ENCODE measurements around the gene ZCCHC8. TPM values are rescaled to one million over a fixed set of nuclear protein-coding genes. Genes with fewer than 3 reads are reported as not detected.

The ZCCHC8 gene
- total and polyA plus RNA-seq, 2 donors (not counting 1 experiment from before 2014, with no cell fraction given), result 30.0 to 56.2 TPM

GRCh38 chr12:122421821-122422729, 78.7 kb downstream of the ZCCHC8 start, which contains the start of gene CLIP1:
Gene CLIP1 (minus strand): TSS chr12:122422669. CDS start chr12:122380452, 42,217 bp downstream.
- peak within 1 kb of the TSS; percentile 84 for H2AFZ ChIP-seq (ENCODE audit: insufficient read depth, low read depth, low read length, poor library complexity, severe bottlenecking)
- ChIA-PET POLR2A (interaction anchor here (0.6 to 1.0 kb wide), 3 partner anchors 10 to 413 kb away, joined by 3 to 6 read pairs (median 5); no protein-coding TSS in a partner anchor), CTCF (interaction anchor here (0.5 to 6.7 kb wide), 9 partner anchors 8 to 117 kb away, joined by 3 to 65 read pairs (median 4); no protein-coding TSS in a partner anchor)
- H3K9me3 ChIP-seq (ENCODE audit: control extremely low read depth in 1 of 3, control insufficient read depth in 2 of 3, insufficient read depth in 1 of 3, low read length in 2 of 3), result no peaks in the 10 kb centered on the region
- Mint-ChIP-seq H3K4me3 (peak within 1 kb of the TSS; percentile 90), H3K27ac (peak within 1 kb of the TSS; percentile 89), H3K27me3 (no peaks in the 10 kb centered on the region), H3K4me1 (peaks cover 40% of the 10 kb centered on the region), H3K9me3 (ENCODE audit: insufficient read depth) (no peaks in the 10 kb centered on the region)
- no peaks in the 10 kb centered on the region for H3K27me3 ChIP-seq (replicated peaks in 1 of 4; ENCODE audit: control extremely low read depth in 1 of 4, control insufficient read depth in 3 of 4, insufficient read depth in 4 of 4, low read length in 3 of 4)
- peak within 1 kb of the TSS; percentile 78 for H3K9ac ChIP-seq (ENCODE audit: low read length)
- H3K4me1 ChIP-seq (ENCODE audit: control insufficient read depth in 2 of 2, insufficient read depth in 2 of 2, low read length in 2 of 2), result peaks cover 26 to 40% of the 10 kb centered on the region in 2 donors
- ATAC-seq (ENCODE audit: low read depth) (peak; percentile 66), DNase-seq (peak; percentile 79)
- intact Hi-C loops (cut with micrococcal nuclease), result loop anchor here (1.0 to 5.0 kb wide), 6 partner anchors 9 to 1025 kb away; no protein-coding TSS in a partner anchor
- peak within 1 kb of the TSS; percentile 71 to 87 (median 82) for H3K4me3 ChIP-seq (ENCODE audit: control extremely low read depth in 1 of 5, extremely low read depth in 1 of 5, insufficient read depth in 1 of 5, low read depth in 2 of 5, low read length in 4 of 5)
- TF ChIP-seq CTCF (IDR thresholded peaks at IDR 0.05) (peak; percentile 64), EZH2 (IDR thresholded peaks at IDR 0.05; ENCODE audit: borderline replicate concordance, insufficient read depth, low read depth, low read length, poor library complexity, severe bottlenecking) (no peak)
- under 1% methylated on average over 118 of the region's 118 CpGs for WGBS (ENCODE audit: insufficient coverage)
- H3K36me3 ChIP-seq (replicated peaks in 1 of 2; ENCODE audit: control extremely low read depth in 1 of 2, control insufficient read depth in 1 of 2, extremely low read depth in 1 of 2, insufficient read depth in 2 of 2, low read length in 1 of 2), result no peaks in the 10 kb centered on the region
- peaks cover 45% of the 10 kb centered on the region for H3K79me2 ChIP-seq (ENCODE audit: control insufficient read depth, insufficient read depth, low read length)
- H3K4me2 ChIP-seq (replicated peaks; ENCODE audit: low read depth, low read length, poor library complexity, severe bottlenecking), result peak within 1 kb of the TSS; percentile 89
- H3K27ac ChIP-seq (ENCODE audit: low read length in 2 of 2), result peak within 1 kb of the TSS; percentile 73 to 78
- peaks cover 5% of the 10 kb centered on the region for H4K20me1 ChIP-seq (ENCODE audit: control insufficient read depth, insufficient read depth, low read length, poor library complexity, severe bottlenecking)

Small RNA genes lying within 50 kb of the gene (small RNA-seq; reads per million reads assigned to genes)
- not detected for gene RF00411 (ENCODE audit: insufficient read length, low read depth, low replicate concordance)

Other genes starting within 250 kb of the ZCCHC8 start
- gene VPS33A, start 234.4 kb downstream of the ZCCHC8 start, total RNA-seq, result 34.6 and 34.9 TPM in 2 replicates
- gene VPS33A, start 234.4 kb downstream of the ZCCHC8 start, polyA plus RNA-seq, result 11.1 and 11.3 TPM in 2 replicates
- gene CLIP1, start 78.3 kb downstream of the ZCCHC8 start, total RNA-seq, result 62.4 and 64.9 TPM in 2 replicates
- 17.0 and 21.1 TPM in 2 replicates for gene CLIP1, start 78.3 kb downstream of the ZCCHC8 start, polyA plus RNA-seq
- gene RSRC2, start 26.0 kb upstream of the ZCCHC8 start, total RNA-seq, result 151 and 155 TPM in 2 replicates
- gene RSRC2, start 26.0 kb upstream of the ZCCHC8 start, polyA plus RNA-seq, result 56.2 and 205 TPM in 2 replicates
- 49.0 and 52.4 TPM in 2 replicates for gene KNTC1, start 26.3 kb upstream of the ZCCHC8 start, total RNA-seq
- gene KNTC1, start 26.3 kb upstream of the ZCCHC8 start, polyA plus RNA-seq, result 27.1 and 35.5 TPM in 2 replicates
- gene HCAR2, start 202.4 kb upstream of the ZCCHC8 start, total RNA-seq, result not detected in 2 replicates
- gene HCAR2, start 202.4 kb upstream of the ZCCHC8 start, polyA plus RNA-seq, result 0.35 and 0.82 TPM in 2 replicates
- gene HCAR3, start 215.9 kb upstream of the ZCCHC8 start, total RNA-seq, result 0.12 TPM in 1 of 2 replicates, not detected in the other
- gene HCAR3, start 215.9 kb upstream of the ZCCHC8 start, polyA plus RNA-seq, result 0.59 and 1.2 TPM in 2 replicates
- not detected in 2 replicates for gene HCAR1, start 229.9 kb upstream of the ZCCHC8 start, total RNA-seq
- 0.06 and 0.09 TPM in 2 replicates for gene HCAR1, start 229.9 kb upstream of the ZCCHC8 start, polyA plus RNA-seq

Data from B cell (primary cell).